HL-60 (cell line): ENCODE data around the gene IL3RA.
"Not testable (repeated sequence)": the region's sequence is repeated elsewhere in the genome, so short reads cannot be mapped to it uniquely, and the experiment has no call there.

Experiments used
- TF ChIP-seq, protein P1 (sequence below): IDR thresholded peaks from one replicate; pipeline ENCODE4 v1.5.1; 2011; ENCODE audit warnings: low read length, control low read depth, inconsistent platforms; ENCODE audit not compliant: insufficient read depth
- TF ChIP-seq, protein P2 (sequence below): IDR thresholded peaks from 2 replicates; pipeline ENCODE4 v1.6.1; 2012; ENCODE audit warnings: low read depth; ENCODE audit not compliant: insufficient replicate concordance

DNA sequence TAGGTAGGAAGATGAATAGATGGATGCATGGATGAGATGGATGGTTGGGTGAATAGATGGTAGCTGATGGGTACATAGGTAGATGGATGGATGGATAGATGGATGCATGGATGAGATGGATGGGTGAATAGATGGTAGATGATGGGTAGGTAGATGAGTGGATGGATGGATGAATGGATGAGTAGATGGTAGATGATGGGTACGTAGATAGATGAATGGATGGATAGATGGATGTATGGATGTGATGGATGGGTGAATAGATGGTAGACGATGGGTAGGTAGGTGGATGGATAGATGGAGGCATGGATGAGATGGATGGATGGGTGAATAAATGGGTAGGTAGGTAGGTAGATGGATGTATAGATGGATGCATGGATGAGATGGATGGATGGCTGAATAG is 69.2 kb downstream of the IL3RA start:
- TF ChIP-seq, protein P1, sequence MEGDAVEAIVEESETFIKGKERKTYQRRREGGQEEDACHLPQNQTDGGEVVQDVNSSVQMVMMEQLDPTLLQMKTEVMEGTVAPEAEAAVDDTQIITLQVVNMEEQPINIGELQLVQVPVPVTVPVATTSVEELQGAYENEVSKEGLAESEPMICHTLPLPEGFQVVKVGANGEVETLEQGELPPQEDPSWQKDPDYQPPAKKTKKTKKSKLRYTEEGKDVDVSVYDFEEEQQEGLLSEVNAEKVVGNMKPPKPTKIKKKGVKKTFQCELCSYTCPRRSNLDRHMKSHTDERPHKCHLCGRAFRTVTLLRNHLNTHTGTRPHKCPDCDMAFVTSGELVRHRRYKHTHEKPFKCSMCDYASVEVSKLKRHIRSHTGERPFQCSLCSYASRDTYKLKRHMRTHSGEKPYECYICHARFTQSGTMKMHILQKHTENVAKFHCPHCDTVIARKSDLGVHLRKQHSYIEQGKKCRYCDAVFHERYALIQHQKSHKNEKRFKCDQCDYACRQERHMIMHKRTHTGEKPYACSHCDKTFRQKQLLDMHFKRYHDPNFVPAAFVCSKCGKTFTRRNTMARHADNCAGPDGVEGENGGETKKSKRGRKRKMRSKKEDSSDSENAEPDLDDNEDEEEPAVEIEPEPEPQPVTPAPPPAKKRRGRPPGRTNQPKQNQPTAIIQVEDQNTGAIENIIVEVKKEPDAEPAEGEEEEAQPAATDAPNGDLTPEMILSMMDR = not testable (repeated sequence)
- TF ChIP-seq, protein P2, sequence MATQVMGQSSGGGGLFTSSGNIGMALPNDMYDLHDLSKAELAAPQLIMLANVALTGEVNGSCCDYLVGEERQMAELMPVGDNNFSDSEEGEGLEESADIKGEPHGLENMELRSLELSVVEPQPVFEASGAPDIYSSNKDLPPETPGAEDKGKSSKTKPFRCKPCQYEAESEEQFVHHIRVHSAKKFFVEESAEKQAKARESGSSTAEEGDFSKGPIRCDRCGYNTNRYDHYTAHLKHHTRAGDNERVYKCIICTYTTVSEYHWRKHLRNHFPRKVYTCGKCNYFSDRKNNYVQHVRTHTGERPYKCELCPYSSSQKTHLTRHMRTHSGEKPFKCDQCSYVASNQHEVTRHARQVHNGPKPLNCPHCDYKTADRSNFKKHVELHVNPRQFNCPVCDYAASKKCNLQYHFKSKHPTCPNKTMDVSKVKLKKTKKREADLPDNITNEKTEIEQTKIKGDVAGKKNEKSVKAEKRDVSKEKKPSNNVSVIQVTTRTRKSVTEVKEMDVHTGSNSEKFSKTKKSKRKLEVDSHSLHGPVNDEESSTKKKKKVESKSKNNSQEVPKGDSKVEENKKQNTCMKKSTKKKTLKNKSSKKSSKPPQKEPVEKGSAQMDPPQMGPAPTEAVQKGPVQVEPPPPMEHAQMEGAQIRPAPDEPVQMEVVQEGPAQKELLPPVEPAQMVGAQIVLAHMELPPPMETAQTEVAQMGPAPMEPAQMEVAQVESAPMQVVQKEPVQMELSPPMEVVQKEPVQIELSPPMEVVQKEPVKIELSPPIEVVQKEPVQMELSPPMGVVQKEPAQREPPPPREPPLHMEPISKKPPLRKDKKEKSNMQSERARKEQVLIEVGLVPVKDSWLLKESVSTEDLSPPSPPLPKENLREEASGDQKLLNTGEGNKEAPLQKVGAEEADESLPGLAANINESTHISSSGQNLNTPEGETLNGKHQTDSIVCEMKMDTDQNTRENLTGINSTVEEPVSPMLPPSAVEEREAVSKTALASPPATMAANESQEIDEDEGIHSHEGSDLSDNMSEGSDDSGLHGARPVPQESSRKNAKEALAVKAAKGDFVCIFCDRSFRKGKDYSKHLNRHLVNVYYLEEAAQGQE = not testable (repeated sequence)
